ENCODE data around the gene CDC73.

CDC73 gene

DNA sequence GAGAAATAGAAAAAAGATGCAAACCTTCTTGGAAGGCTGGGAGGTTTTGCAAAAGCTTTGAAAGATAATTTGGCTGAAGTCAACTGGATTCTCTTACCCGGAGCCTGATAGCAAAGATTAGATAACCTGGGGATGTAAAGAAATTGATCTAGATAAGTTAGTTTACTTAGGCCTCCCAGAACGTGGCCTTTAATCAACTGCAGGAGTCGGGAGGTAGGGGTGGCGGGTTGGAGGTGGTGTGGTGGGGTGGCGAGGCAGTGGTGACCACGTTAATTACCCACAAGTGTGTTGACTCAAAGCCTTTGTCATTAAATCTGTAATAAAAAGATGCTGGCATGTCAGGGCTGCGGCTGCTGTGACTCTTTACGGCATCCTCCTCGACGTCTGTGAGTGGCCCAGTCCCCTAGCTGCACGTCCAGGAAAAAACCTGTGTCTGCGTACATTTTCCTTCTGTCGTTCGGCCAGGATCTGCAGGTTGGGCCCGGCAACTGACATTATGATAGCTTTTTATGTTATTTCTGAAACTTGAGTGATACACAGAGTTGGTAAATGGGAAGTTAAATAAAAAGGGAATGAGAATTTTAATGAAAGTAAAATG lies 115.6 kb downstream of the CDC73 start:
- TF ChIP-seq, protein P1, sequence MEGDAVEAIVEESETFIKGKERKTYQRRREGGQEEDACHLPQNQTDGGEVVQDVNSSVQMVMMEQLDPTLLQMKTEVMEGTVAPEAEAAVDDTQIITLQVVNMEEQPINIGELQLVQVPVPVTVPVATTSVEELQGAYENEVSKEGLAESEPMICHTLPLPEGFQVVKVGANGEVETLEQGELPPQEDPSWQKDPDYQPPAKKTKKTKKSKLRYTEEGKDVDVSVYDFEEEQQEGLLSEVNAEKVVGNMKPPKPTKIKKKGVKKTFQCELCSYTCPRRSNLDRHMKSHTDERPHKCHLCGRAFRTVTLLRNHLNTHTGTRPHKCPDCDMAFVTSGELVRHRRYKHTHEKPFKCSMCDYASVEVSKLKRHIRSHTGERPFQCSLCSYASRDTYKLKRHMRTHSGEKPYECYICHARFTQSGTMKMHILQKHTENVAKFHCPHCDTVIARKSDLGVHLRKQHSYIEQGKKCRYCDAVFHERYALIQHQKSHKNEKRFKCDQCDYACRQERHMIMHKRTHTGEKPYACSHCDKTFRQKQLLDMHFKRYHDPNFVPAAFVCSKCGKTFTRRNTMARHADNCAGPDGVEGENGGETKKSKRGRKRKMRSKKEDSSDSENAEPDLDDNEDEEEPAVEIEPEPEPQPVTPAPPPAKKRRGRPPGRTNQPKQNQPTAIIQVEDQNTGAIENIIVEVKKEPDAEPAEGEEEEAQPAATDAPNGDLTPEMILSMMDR (IDR thresholded peaks at IDR 0.05; ENCODE audit: insufficient read depth, low read depth, low read length, missing control alignments) = no peak
- DNase-seq (ENCODE audit: low read depth) = no peak
- H3K4me3 ChIP-seq (ENCODE audit: low read depth, low read length) = no peak overlapping the region

DNA sequence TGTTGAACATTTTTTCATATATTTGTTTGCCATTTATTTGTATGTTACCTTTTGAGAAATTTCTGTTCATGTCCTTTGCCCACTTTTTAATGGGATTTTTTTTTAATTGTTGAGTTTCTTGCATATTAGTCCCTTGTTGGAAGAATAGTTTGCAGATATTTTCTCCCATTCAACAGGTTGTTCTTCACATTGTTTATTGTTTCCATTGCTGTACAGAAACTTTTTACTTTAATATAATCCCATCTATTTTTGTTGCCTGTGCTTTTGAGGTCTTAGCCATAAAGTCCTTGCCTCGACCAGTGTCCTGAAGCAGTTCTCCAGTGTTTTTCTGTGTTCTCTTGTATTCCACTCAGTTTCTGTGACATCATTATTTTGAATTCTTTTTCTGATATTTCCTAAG lies 118.8 kb downstream of the CDC73 start:
- TF ChIP-seq, protein P1 (IDR thresholded peaks at IDR 0.05; ENCODE audit: insufficient read depth, low read depth, low read length, missing control alignments) = no peak
- no peak overlapping the region for H3K4me3 ChIP-seq (ENCODE audit: low read depth, low read length)
- DNase-seq (ENCODE audit: low read depth) = no peak

DNA sequence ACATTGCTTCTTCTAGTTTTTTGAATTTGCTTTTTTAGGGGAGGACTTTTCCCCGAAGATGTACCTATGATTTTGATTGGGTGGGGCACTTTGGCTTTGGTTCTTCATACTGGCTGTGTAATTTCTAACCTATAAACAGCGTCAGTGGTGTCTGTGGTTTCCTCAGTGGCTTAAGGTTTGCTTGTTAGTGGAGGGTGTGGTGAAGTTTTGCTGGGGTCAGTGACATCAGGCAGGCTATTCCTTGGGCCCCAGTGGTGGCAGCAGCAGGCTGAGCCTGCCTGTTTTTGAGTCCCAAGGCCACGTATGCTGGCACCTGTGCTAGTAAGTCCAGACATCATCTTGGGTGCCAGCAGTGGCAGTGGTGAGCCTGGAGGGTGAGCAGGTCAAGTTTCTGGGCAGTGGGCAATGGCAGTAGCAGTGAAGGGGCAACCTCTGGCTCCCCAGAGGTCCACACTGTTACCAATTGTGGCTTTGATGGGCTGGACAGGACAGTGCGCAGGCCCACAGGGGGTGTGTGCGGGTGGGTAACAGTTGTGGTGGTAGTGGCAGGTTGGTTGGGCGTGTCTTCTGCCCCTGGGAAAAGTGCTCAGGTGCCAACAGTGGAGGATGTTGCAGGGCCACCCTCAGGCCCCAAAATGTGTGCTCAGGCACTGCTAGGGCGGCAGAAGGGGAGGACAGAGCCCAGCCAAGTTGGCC lies 119.4 kb downstream of the CDC73 start:
- H3K4me3 ChIP-seq (ENCODE audit: low read depth, low read length) = no peak overlapping the region
- peak; percentile 37 for DNase-seq (ENCODE audit: low read depth)
- TF ChIP-seq, protein P1 (IDR thresholded peaks at IDR 0.05; ENCODE audit: insufficient read depth, low read depth, low read length, missing control alignments) = no peak

DNA sequence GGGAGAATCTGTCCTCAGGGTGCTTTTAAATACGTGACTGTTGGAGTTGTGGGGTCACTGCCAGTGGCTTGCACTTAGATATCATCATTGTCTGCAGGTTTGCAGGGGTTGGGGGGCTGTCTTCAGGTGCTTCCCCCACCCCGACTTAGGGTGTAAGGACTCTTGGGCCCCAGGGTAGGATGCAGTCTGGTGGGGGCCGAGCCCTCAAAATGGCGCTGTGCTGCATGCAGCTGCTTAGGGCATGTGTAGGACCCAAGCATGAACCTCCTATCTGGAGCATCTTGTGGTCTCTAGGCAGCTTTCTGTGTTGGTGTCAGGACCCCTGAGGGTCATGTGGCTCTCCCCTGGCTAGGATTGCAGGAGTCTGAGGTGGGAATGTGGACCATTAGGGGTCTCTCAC lies 120.2 kb downstream of the CDC73 start:
- TF ChIP-seq, protein P1 (IDR thresholded peaks at IDR 0.05; ENCODE audit: insufficient read depth, low read depth, low read length, missing control alignments) = no peak
- DNase-seq (ENCODE audit: low read depth) = no peak

DNA sequence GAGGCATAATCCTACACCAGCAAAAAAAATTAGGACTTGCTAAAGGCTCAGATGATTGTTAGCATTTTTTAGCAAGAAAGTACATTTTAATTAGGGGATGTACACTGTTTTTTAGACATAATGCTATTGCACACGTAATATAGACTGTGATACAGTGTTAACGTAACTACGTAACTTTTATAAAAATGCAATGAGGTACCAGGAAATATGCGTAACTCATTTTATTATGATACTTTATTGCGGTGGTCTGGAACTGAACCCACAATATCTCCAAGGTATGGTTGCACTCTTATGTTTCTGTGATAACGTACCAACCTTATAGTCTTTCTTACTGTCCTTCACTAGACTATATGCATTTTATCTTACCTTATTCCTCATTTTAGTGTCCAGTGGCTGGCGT lies 127.4 kb downstream of the CDC73 start:
- TF ChIP-seq, protein P1 (IDR thresholded peaks at IDR 0.05; ENCODE audit: insufficient read depth, low read depth, low read length, missing control alignments) = no peak

More for the DNA sequence above, 120.2 kb downstream of the CDC73 start:
- H3K4me3 ChIP-seq (ENCODE audit: low read depth, low read length) = no peak overlapping the region

DNA sequence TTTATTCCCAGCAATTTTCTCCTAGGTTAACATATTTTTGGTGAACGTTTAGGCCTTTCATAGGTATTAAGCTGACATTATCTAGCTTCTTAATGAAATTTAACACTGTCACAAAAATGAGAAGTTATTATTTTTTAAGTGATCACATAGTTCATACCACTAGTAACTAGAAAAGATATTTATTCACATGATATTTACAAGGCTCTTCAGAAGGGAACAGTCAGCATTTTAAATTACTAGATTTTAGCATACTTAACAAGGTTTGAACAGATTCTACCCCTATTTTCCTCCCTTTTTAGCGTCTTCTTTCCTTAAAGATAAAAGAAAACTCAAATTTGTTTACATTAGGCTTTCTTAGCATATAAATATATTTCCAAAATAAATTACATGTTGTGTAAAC lies 130.1 kb downstream of the CDC73 start:
- DNase-seq (ENCODE audit: low read depth) = no peak
- H3K4me3 ChIP-seq (ENCODE audit: low read depth, low read length) = no peak overlapping the region
- TF ChIP-seq, protein P1 (IDR thresholded peaks at IDR 0.05; ENCODE audit: insufficient read depth, low read depth, low read length, missing control alignments) = no peak

More for the DNA sequence above, 127.4 kb downstream of the CDC73 start:
- no peak for DNase-seq (ENCODE audit: low read depth)
- no peak overlapping the region for H3K4me3 ChIP-seq (ENCODE audit: low read depth, low read length)
